ENCODE measurements around the gene MALT1. TPM values are rescaled to one million over a fixed set of nuclear protein-coding genes. Genes with fewer than 3 reads are reported as not detected.

The MALT1 gene
- polyA plus RNA-seq, 1 experiment = 11.4 TPM

- DNase-seq (ENCODE audit: low read depth) = no peak
- Histone ChIP-seq H3K4me3 (ENCODE audit: low read depth, low read length) (no peak overlapping the region), H3K36me3 (ENCODE audit: control insufficient read depth, insufficient read depth, low read length) (no peaks in the 10 kb centered on the region; the same call in 1 of the 2 replicates), H3K27me3 (ENCODE audit: control insufficient read depth, insufficient read depth, low read length) (no peaks in the 10 kb centered on the region)
- POLR2A ChIA-PET = no interaction called here
- CTCF ChIA-PET = interaction anchor here (0.5 to 1.7 kb wide), 2 partner anchors 16 to 195 kb away, joined by 4 read pairs; no protein-coding TSS in a partner anchor
- TF ChIP-seq, protein P1, sequence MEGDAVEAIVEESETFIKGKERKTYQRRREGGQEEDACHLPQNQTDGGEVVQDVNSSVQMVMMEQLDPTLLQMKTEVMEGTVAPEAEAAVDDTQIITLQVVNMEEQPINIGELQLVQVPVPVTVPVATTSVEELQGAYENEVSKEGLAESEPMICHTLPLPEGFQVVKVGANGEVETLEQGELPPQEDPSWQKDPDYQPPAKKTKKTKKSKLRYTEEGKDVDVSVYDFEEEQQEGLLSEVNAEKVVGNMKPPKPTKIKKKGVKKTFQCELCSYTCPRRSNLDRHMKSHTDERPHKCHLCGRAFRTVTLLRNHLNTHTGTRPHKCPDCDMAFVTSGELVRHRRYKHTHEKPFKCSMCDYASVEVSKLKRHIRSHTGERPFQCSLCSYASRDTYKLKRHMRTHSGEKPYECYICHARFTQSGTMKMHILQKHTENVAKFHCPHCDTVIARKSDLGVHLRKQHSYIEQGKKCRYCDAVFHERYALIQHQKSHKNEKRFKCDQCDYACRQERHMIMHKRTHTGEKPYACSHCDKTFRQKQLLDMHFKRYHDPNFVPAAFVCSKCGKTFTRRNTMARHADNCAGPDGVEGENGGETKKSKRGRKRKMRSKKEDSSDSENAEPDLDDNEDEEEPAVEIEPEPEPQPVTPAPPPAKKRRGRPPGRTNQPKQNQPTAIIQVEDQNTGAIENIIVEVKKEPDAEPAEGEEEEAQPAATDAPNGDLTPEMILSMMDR (IDR thresholded peaks at IDR 0.05; ENCODE audit: insufficient read depth, low read depth, low read length) = no peak
Measured at GRCh38 chr18:58723810-58724602, 52.7 kb downstream of the MALT1 start.

- no peaks in the 10 kb centered on the region for H3K36me3 ChIP-seq (ENCODE audit: control insufficient read depth, insufficient read depth, low read length)
- TF ChIP-seq, protein P1 (IDR thresholded peaks at IDR 0.05; ENCODE audit: insufficient read depth, low read depth, low read length) = no peak
- H3K27me3 ChIP-seq (ENCODE audit: control insufficient read depth, insufficient read depth, low read length) = no peaks in the 10 kb centered on the region
- H3K4me3 ChIP-seq (ENCODE audit: low read depth, low read length) = no peak overlapping the region
- CTCF ChIA-PET = no interaction called here
- POLR2A ChIA-PET = no interaction called here
- DNase-seq (ENCODE audit: low read depth) = no peak
Measured at GRCh38 chr18:58726671-58727070, 55.4 kb downstream of the MALT1 start.

DNA sequence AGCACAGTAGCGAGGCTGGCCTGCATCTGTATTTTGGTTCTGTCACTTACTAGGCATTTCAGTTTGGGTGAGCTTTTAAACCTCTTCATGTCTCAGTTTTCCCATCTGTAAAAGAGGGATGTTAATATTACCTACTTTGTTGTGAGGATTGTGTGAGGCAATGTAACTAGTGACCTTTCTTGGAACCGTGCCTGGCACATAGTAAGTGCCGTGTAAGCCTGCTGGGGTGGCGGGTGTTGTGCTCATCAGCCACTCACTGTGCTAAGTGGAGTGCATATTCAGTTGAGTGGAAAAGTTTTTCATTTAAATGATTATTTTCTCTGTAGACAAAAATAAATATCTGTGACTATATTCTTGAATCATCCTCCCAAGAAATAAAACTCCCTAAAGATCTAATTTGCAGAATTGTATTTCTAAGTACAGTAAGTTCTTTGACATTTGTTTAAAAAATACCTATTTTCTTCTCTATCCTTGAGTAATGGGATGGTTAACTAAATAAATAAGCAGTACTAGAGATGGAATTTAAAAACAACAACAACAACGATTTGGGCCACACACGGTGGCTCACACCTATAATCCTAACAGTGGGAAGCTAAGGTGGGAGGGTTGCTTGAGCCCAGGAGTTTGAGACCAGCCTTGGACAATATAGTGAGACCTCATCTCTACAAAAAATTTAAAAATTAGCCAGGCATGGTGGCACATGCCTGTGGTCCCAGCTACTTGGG, 56.7 kb downstream of the MALT1 start:
- Histone ChIP-seq H3K36me3 (ENCODE audit: control insufficient read depth, insufficient read depth, low read length) (no peaks in the 10 kb centered on the region), H3K27me3 (ENCODE audit: control insufficient read depth, insufficient read depth, low read length) (no peaks in the 10 kb centered on the region), H3K4me3 (ENCODE audit: low read depth, low read length) (no peak overlapping the region)
- ChIA-PET CTCF (no interaction called here), POLR2A (no interaction called here)
- no peak for DNase-seq (ENCODE audit: low read depth)
- TF ChIP-seq, protein P1 (IDR thresholded peaks at IDR 0.05; ENCODE audit: insufficient read depth, low read depth, low read length) = no peak

GRCh38 chr18:58728719-58729118, 57.5 kb downstream of the MALT1 start:
- Histone ChIP-seq H3K4me3 (ENCODE audit: low read depth, low read length) (no peak overlapping the region), H3K27me3 (ENCODE audit: control insufficient read depth, insufficient read depth, low read length) (no peaks in the 10 kb centered on the region), H3K36me3 (ENCODE audit: control insufficient read depth, insufficient read depth, low read length) (peaks cover 1% of the 10 kb centered on the region; the same call in 1 of the 2 replicates)
- TF ChIP-seq, protein P1 (IDR thresholded peaks at IDR 0.05; ENCODE audit: insufficient read depth, low read depth, low read length) = no peak
- ChIA-PET CTCF (no interaction called here), POLR2A (no interaction called here)
- DNase-seq (ENCODE audit: low read depth) = no peak

GRCh38 chr18:58730618-58731017, 59.4 kb downstream of the MALT1 start:
- CTCF ChIA-PET = no interaction called here
- POLR2A ChIA-PET = no interaction called here
- H3K36me3 ChIP-seq (ENCODE audit: control insufficient read depth, insufficient read depth, low read length) = peaks cover 1% of the 10 kb centered on the region
- no peak for DNase-seq (ENCODE audit: low read depth)
- no peaks in the 10 kb centered on the region for H3K27me3 ChIP-seq (ENCODE audit: control insufficient read depth, insufficient read depth, low read length)
- no peak overlapping the region for H3K4me3 ChIP-seq (ENCODE audit: low read depth, low read length)
- TF ChIP-seq, protein P1 (IDR thresholded peaks at IDR 0.05; ENCODE audit: insufficient read depth, low read depth, low read length) = no peak

Measured in BJ (cell line).